ENCODE data around the gene PIGT.

GRCh38 chr20:45445805-45446562, 30.0 kb downstream of the PIGT start:
- TF ChIP-seq CTCF (IDR thresholded peaks at IDR 0.05) (peak in 1 of 2 donors; percentile 35), POLR2AphosphoS5 (IDR thresholded peaks at IDR 0.05) (no peak)
